Stimulated activated effector memory CD8-positive, alpha-beta T cell treated with anti-CD3 and anti-CD28 coated beads, Interleukin-12 subunit alpha, Interleukin-12 subunit beta, amount 100 ng/mL, for 72 hours (primary cell): ENCODE results near the gene USH2A.

Experiments used
- ATAC-seq: fragments of 150-1000 bp; cut with Tn5 transposase; 2 replicates; pipeline ENCODE4 v1.10.0; 2021
- DNase-seq, 2 donors: peaks; one replicate each; pipeline ENCODE4 v3.0.0; 2021 to 2022; ENCODE audit warnings: low spot score in 2 of 2
- H3K27ac Mint-ChIP-seq: one replicate; pipeline ENCODE4 v1.8.0; 2022; ENCODE audit warnings: mild to moderate bottlenecking, mixed read lengths
- H3K36me3 Mint-ChIP-seq: one replicate; pipeline ENCODE4 v1.8.0; 2022; ENCODE audit warnings: mild to moderate bottlenecking, mixed read lengths
- H3K4me1 Mint-ChIP-seq: one replicate; pipeline ENCODE4 v1.8.0; 2022; ENCODE audit warnings: mixed read lengths
- H3K4me3 Mint-ChIP-seq: one replicate; pipeline ENCODE4 v1.8.0; 2022; ENCODE audit warnings: mild to moderate bottlenecking, mixed read lengths
- H3K9me3 Mint-ChIP-seq: one replicate; pipeline ENCODE4 v1.8.0; 2022; ENCODE audit warnings: mixed read lengths

USH2A gene

GRCh38 chr1:215651867-215652266, 771.4 kb downstream of the USH2A start:
- DNase-seq: no peak
- no peaks in the 10 kb centered on the region for H3K36me3 Mint-ChIP-seq
- peaks cover 8% of the 10 kb centered on the region for H3K9me3 Mint-ChIP-seq

GRCh38 chr1:215650446-215651149, 772.6 kb downstream of the USH2A start:
- ATAC-seq (no peak), DNase-seq (no peak)
- no peaks in the 10 kb centered on the region for H3K36me3 Mint-ChIP-seq
- no peak overlapping the region for H3K27ac Mint-ChIP-seq
- no peak overlapping the region for H3K4me3 Mint-ChIP-seq
- H3K4me1 Mint-ChIP-seq: no peaks in the 10 kb centered on the region
- H3K9me3 Mint-ChIP-seq: peaks cover 8% of the 10 kb centered on the region

More at GRCh38 chr1:215651867-215652266, 771.4 kb downstream of the USH2A start:
- no peaks in the 10 kb centered on the region for H3K4me1 Mint-ChIP-seq
- H3K4me3 Mint-ChIP-seq: no peak overlapping the region
- ATAC-seq: no peak
- H3K27ac Mint-ChIP-seq: no peak overlapping the region

- peaks cover 18% of the 10 kb centered on the region for H3K9me3 Mint-ChIP-seq
- no peaks in the 10 kb centered on the region for H3K4me1 Mint-ChIP-seq
Measured at GRCh38 chr1:215648957-215649356, 774.3 kb downstream of the USH2A start.

GRCh38 chr1:215647738-215648137, 775.5 kb downstream of the USH2A start:
- no peaks in the 10 kb centered on the region for H3K36me3 Mint-ChIP-seq
- H3K4me3 Mint-ChIP-seq: no peak overlapping the region
- H3K27ac Mint-ChIP-seq: no peak overlapping the region
- ATAC-seq (no peak), DNase-seq (no peak)
- H3K4me1 Mint-ChIP-seq: no peaks in the 10 kb centered on the region
- peaks cover 19% of the 10 kb centered on the region for H3K9me3 Mint-ChIP-seq

More at GRCh38 chr1:215648957-215649356, 774.3 kb downstream of the USH2A start:
- Mint-ChIP-seq H3K4me3 (no peak overlapping the region), H3K27ac (no peak overlapping the region), H3K36me3 (no peaks in the 10 kb centered on the region)
- ATAC-seq: no peak
- no peak for DNase-seq

- ATAC-seq (no peak), DNase-seq (no peak)
- no peaks in the 10 kb centered on the region for H3K4me1 Mint-ChIP-seq
- no peak overlapping the region for H3K27ac Mint-ChIP-seq
- no peak overlapping the region for H3K4me3 Mint-ChIP-seq
- no peaks in the 10 kb centered on the region for H3K36me3 Mint-ChIP-seq
- peaks cover 16% of the 10 kb centered on the region for H3K9me3 Mint-ChIP-seq
Measured at GRCh38 chr1:215645861-215646260, 777.4 kb downstream of the USH2A start.

GRCh38 chr1:215645182-215645581, 778.1 kb downstream of the USH2A start:
- DNase-seq (no peak), ATAC-seq (no peak)
- peaks cover 16% of the 10 kb centered on the region for H3K9me3 Mint-ChIP-seq
- no peaks in the 10 kb centered on the region for H3K36me3 Mint-ChIP-seq
- no peaks in the 10 kb centered on the region for H3K4me1 Mint-ChIP-seq
- H3K27ac Mint-ChIP-seq: no peak overlapping the region
- H3K4me3 Mint-ChIP-seq: no peak overlapping the region

GRCh38 chr1:215643592-215644321, 779.5 kb downstream of the USH2A start:
- Mint-ChIP-seq H3K36me3 (no peaks in the 10 kb centered on the region), H3K4me1 (no peaks in the 10 kb centered on the region), H3K4me3 (no peak overlapping the region), H3K27ac (no peak overlapping the region), H3K9me3 (peaks cover 16% of the 10 kb centered on the region)
- ATAC-seq (no peak), DNase-seq (no peak)

GRCh38 chr1:215640429-215641148, 782.7 kb downstream of the USH2A start:
- Mint-ChIP-seq H3K27ac (no peak overlapping the region), H3K9me3 (peaks cover 12% of the 10 kb centered on the region), H3K4me3 (no peak overlapping the region), H3K36me3 (no peaks in the 10 kb centered on the region), H3K4me1 (no peaks in the 10 kb centered on the region)
- ATAC-seq (no peak), DNase-seq (no peak)

GRCh38 chr1:215637041-215637573, 786.1 kb downstream of the USH2A start:
- Mint-ChIP-seq H3K9me3 (peaks cover 6% of the 10 kb centered on the region), H3K27ac (no peak overlapping the region), H3K4me1 (no peaks in the 10 kb centered on the region), H3K36me3 (no peaks in the 10 kb centered on the region), H3K4me3 (no peak overlapping the region)
- DNase-seq: no peak
- ATAC-seq: no peak

- Mint-ChIP-seq H3K36me3 (no peaks in the 10 kb centered on the region), H3K4me3 (no peak overlapping the region), H3K9me3 (peaks cover 6% of the 10 kb centered on the region), H3K27ac (no peak overlapping the region), H3K4me1 (no peaks in the 10 kb centered on the region)
- no peak for ATAC-seq
- no peak for DNase-seq
Measured at GRCh38 chr1:215636258-215636965, 786.8 kb downstream of the USH2A start.

- no peaks in the 10 kb centered on the region for H3K36me3 Mint-ChIP-seq
- H3K9me3 Mint-ChIP-seq: peaks cover 6% of the 10 kb centered on the region
Measured at GRCh38 chr1:215635827-215636226, 787.4 kb downstream of the USH2A start.

GRCh38 chr1:215631489-215631888, 791.8 kb downstream of the USH2A start:
- Mint-ChIP-seq H3K4me1 (no peaks in the 10 kb centered on the region), H3K36me3 (no peaks in the 10 kb centered on the region), H3K4me3 (no peak overlapping the region), H3K9me3 (peaks cover 17% of the 10 kb centered on the region), H3K27ac (no peak overlapping the region)
- no peak for ATAC-seq
- DNase-seq: no peak

More at GRCh38 chr1:215635827-215636226, 787.4 kb downstream of the USH2A start:
- no peak for ATAC-seq
- H3K4me3 Mint-ChIP-seq: no peak overlapping the region
- no peak for DNase-seq
- no peak overlapping the region for H3K27ac Mint-ChIP-seq
- no peaks in the 10 kb centered on the region for H3K4me1 Mint-ChIP-seq

- H3K27ac Mint-ChIP-seq: no peak overlapping the region
- H3K36me3 Mint-ChIP-seq: no peaks in the 10 kb centered on the region
- H3K4me1 Mint-ChIP-seq: no peaks in the 10 kb centered on the region
- ATAC-seq: no peak
- H3K9me3 Mint-ChIP-seq: peaks cover 17% of the 10 kb centered on the region
- DNase-seq: no peak
- H3K4me3 Mint-ChIP-seq: no peak overlapping the region
Measured at GRCh38 chr1:215631040-215631439, 792.2 kb downstream of the USH2A start.

- Mint-ChIP-seq H3K4me3 (no peak overlapping the region), H3K9me3 (peaks cover 13% of the 10 kb centered on the region), H3K4me1 (no peaks in the 10 kb centered on the region), H3K27ac (no peak overlapping the region), H3K36me3 (no peaks in the 10 kb centered on the region)
- no peak for ATAC-seq
- no peak for DNase-seq
Measured at GRCh38 chr1:215625949-215626348, 797.3 kb downstream of the USH2A start.

- peaks cover 9% of the 10 kb centered on the region for H3K9me3 Mint-ChIP-seq
- no peak for DNase-seq
- no peaks in the 10 kb centered on the region for H3K4me1 Mint-ChIP-seq
- no peak for ATAC-seq
- no peaks in the 10 kb centered on the region for H3K36me3 Mint-ChIP-seq
- no peak overlapping the region for H3K4me3 Mint-ChIP-seq
- H3K27ac Mint-ChIP-seq: no peak overlapping the region
Measured at GRCh38 chr1:215623162-215623561, 800.1 kb downstream of the USH2A start.
